ENCODE results near the gene MLST8.
A peak's percentile ranks its signal among the peaks of the same experiment; 100 is the strongest.

GRCh38 chr16:2213817-2214718 is 8.8 kb downstream of the MLST8 start:
- TF ChIP-seq CTCF (IDR thresholded peaks at IDR 0.05) (no peak), POLR2A (IDR thresholded peaks at IDR 0.05) (peak in 1 of 2 donors; percentile 30)

All from uterus (tissue), 2 donors.